GM18498 (cell line): ENCODE measurements around the gene ZBTB12.
"Not testable (repeated sequence)": the region's sequence is repeated elsewhere in the genome, so short reads cannot be mapped to it uniquely, and the experiment has no call there.

Experiments used
- ATAC-seq: cut with Tn5 transposase; IDR thresholded peaks from one replicate; pipeline ENCODE4 v1.9.1; 2021; ENCODE audit warnings: mild to moderate bottlenecking, moderate library complexity; ENCODE audit not compliant: unreplicated experiment

The ZBTB12 gene

DNA sequence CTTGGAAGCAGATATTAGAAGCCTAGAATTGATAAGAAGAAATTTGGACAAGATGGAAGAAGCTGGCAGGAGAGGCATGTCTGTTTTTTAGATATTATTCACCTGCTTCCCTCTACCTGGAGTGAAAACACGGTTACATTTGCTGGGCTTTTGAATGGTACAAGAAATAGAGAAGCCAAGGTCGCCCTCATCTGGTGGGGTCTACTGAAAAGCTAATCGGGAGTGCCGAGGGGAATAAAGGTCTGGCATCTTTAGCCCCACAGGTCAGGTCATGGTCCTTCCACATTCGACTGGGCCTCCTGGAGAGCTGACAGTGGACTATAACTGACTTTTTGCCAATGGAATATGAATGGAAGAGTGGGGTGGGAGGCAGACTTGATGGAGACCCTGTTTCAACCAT is 21.1 kb upstream of the ZBTB12 start:
- no peak for ATAC-seq

GRCh38 chr6:31920811-31921210 is 18.9 kb upstream of the ZBTB12 start:
- ATAC-seq = no peak

GRCh38 chr6:31919624-31920303 is 17.9 kb upstream of the ZBTB12 start:
- ATAC-seq = no peak

DNA sequence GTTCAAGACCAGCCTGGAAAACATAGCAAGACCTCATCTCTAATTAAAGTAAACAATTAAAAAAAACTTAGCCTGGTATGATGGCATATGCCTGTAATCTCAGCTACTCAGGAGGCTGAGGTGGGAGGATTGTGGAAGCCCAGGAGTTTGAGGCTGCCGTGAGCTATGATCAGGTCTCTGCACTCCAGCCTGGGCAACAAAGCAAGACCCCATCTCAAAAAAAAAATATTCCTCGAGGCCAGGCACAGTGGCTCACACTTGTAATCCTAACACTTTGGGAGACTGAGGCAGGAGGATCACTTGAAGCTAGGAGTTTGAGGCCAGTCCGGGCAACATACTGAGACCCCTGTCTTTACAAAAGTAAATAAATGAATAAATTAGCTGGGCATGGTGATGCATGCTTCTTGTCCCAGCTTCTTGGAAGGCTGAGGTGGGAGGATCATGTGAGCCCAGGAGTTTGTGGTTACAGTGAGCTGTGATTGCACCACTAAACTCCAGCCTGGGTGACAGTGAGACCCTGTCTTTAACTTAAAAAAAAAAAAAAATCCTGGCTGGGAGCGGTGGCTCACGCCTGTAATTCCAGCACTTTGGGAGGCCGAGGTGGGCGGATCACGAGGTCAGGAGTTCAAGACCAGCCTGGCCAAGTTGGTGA is 16.3 kb upstream of the ZBTB12 start:
- ATAC-seq = no peak

- ATAC-seq = no peak
Measured at GRCh38 chr6:31915756-31916155, 13.9 kb upstream of the ZBTB12 start.

DNA sequence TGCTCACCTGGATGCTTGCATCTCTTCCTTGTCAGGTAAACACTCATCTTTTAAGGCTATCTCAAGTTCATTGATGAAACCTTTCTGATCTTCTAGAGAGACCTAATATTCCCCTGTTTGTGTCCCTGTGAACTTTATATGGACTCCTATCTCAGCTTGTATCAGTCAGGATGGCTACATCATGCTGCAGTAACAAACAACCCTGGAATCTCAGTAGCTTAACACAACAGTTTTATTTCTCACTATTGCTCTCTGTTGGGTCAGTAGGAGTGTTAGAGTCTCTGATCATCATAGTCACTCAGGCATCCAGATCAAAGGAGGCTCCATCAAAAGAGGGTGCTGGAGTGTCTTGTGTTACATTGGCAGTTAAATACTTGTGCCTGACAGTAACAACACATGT is 13.5 kb upstream of the ZBTB12 start:
- ATAC-seq = no peak

DNA sequence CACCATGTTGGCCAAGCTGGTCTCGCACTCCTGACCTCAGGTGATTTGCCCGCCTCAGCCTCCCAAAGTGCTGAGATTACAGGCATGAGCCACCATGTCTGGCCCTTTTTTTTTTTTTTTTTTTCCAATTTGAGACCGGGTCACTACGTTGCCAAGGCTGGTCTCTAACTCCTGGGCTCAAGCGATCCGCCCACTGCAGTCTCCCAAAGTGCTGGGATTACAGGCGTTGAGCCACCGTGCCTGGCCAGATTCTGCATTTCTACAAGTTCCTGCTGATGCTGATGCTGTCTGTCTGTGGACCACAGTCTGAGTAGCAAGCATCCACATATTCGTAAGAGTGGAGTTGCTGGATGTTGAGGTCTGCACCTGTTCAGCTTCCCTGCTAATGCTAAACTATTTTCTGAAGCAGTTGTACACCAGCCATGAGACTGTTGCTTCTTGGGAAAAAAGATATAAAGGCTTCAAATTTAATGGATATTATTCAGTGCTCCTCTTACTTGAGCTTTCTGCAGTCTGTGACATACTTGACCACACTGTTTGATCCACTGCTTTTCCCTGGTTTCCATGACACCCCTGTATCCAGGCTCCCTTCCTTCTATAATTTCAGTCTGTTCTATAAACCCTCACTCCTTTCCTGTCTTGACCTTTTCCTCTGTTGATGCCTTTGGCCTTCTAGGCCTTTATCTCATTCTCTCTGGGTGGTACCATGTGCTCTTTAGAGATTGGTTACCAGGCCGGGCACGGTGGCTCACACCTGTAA is 10.1 kb upstream of the ZBTB12 start:
- no peak for ATAC-seq

DNA sequence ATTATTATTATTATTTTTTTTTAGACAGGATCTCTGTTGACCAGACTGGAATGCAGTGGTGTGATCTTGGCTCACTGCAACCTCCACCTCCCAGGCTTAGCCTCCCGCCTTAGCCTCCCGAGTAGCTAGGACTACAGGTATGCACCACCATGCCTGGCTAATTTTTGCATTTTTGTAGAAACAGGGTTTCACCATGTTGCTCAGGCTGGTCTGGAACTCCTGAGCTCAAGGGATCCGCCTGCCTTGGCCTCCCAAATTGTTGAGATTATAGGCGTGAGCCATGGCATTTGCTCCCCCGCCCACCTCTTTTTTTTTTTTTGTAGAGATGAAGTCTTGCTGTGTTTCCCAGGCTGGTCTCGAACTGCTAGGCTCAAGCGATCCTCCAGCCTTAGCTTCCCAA is 7.4 kb upstream of the ZBTB12 start:
- ATAC-seq = not testable (repeated sequence)

GRCh38 chr6:31908791-31909190 is 6.9 kb upstream of the ZBTB12 start:
- ATAC-seq = peak; percentile 79

GRCh38 chr6:31908255-31908654 is 6.4 kb upstream of the ZBTB12 start:
- not testable (repeated sequence) for ATAC-seq

- ATAC-seq = no peak
Measured at GRCh38 chr6:31907158-31907813, 5.4 kb upstream of the ZBTB12 start.

- ATAC-seq = not testable (repeated sequence)
Measured at GRCh38 chr6:31906727-31907126, 4.8 kb upstream of the ZBTB12 start.

DNA sequence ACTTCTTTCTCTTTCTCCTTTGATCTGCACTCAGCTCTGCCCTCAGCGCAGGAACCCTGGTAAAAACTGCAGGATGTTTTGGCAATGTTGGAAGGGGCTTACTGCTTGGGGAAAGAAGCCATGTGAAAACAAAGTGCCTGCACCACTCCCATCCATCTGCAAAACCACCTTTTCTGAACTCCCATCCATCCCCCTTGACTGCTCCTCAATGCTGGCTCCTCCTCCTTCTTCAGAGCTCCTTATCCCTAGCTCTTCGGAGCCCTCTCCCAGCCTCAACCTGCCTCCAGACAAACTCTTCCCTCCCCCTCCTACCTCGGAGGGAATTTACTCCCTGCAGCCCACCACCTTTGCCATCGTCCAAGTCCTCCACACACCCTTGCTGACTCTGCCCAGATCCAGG is 4.2 kb upstream of the ZBTB12 start:
- ATAC-seq = no peak

GRCh38 chr6:31905041-31905440 is 3.2 kb upstream of the ZBTB12 start:
- ATAC-seq = no peak

DNA sequence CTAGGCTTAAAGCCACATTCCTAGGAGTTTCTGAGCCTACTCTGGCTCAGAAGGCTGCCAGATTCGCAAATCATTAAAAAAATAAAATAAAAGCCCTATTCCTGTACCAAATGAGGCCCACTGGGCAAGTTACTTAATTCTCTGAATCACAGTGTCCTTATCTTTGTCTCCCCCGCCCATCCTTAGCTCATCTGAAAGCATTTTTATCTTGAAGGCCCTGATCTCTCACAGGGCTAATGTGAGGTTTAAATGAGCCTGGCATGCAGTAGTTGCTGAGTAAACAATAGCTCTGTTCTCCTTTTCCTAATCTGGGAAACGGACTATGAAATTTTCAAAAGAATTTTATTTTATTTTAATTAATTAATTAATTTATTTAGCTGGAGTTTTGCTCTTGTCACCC is 2.1 kb upstream of the ZBTB12 start:
- no peak for ATAC-seq

- no peak for ATAC-seq
Measured at GRCh38 chr6:31901415-31901952, 402 bp downstream of the ZBTB12 start.

GRCh38 chr6:31900917-31901414 is 920 bp downstream of the ZBTB12 start:
- ATAC-seq = no peak

GRCh38 chr6:31899882-31900722 is 1.8 kb downstream of the ZBTB12 start:
- ATAC-seq = no peak

DNA sequence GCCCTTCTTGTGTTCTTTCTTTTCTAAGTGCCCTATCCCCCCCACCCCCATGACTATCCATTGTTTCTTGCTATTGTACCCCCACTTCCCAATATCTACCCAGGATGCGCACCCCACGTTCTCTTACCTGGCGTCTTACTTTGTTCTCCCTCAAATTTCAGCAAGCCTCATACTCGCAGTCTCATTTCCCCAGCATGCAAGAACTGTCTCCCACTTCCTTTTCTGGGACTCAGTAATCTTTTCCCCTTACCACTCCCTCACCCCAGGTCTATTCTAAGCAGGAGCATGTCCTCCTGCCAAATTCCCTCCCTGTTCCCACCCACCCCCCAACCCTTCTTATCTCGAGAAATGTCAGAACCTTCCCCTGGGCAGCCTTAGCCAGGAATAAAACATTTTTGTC is 2.7 kb downstream of the ZBTB12 start:
- ATAC-seq = no peak

DNA sequence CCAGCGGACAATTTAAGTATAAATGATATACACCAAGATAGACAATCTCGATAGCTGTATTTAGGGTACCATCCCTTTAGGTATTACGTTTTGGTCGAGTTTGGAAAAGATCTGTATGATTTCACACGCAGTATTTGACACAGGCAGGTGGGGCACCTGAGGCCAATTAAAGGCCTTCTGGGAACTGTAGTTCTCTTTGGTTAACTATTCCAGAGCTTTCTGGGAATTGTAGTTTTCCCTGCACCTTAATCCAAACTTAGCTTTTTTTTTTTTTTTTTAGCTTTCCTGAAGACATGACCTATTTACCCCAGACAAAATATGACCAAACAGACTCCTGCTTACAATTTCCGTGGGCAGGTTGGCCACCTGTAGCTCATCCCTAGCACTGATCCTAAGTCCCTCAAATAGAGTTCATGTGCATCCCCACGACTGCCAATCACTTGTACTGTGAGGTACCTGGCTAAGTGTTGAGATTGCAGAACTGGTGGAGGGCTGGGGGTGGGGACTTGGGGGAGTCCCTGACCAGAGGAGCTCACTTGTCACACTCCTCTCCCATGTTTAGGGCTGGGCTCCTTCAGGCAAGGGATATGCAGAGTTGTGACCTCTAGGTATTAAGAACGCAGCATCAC is 3.4 kb downstream of the ZBTB12 start:
- ATAC-seq = peak; percentile 19
